GM23338 (cell line): ENCODE data around the gene YWHAQ. TPM values are rescaled to one million over a fixed set of nuclear protein-coding genes. Genes with fewer than 3 reads are reported as not detected.

Source experiments
- ATAC-seq: fragments of 200-7000 bp; cut with Tn5 transposase; 3 replicates; pipeline ENCODE4 v1.9.1; 2020
- DNase-seq: peaks from one replicate; pipeline ENCODE4 v3.0.0-alpha.2; 2015; ENCODE audit warnings: low spot score
- H2AFZ ChIP-seq: fragments of 200-600 bp; sonication (generic); 2 replicates; pipeline ENCODE4 v1.8.0; 2016; ENCODE audit warnings: antibody characterized with exemption, mild to moderate bottlenecking, moderate library complexity
- H3F3A ChIP-seq: fragments of 200-600 bp; sonication (generic); replicated peaks from 2 replicates; pipeline ENCODE4 v1.8.0; 2017; ENCODE audit warnings: antibody characterized with exemption, mixed run types, low read depth
- H3K27ac ChIP-seq: fragments of 200-600 bp; sonication (generic); 2 replicates; pipeline ENCODE4 v1.6.1; 2016; ENCODE audit warnings: low read depth
- H3K27me3 ChIP-seq: fragments of 200-600 bp; sonication (generic); 2 replicates; pipeline ENCODE4 v1.8.0; 2016; ENCODE audit warnings: mild to moderate bottlenecking, mixed run types, moderate library complexity; ENCODE audit not compliant: insufficient read depth
- H3K36me3 ChIP-seq: fragments of 200-600 bp; sonication (generic); 2 replicates; pipeline ENCODE4 v1.8.0; 2016; ENCODE audit warnings: mild to moderate bottlenecking; ENCODE audit not compliant: insufficient read depth
- H3K4me1 ChIP-seq: fragments of 200-600 bp; sonication (generic); 2 replicates; pipeline ENCODE4 v1.8.0; 2016; ENCODE audit warnings: mild to moderate bottlenecking, moderate library complexity; ENCODE audit not compliant: insufficient read depth
- H3K4me2 ChIP-seq: fragments of 200-600 bp; sonication (generic); 2 replicates; pipeline ENCODE4 v1.7.1; 2017; ENCODE audit warnings: mixed run types
- H3K4me3 ChIP-seq: fragments of 200-600 bp; sonication (generic); 2 replicates; pipeline ENCODE4 v1.6.1; 2016; ENCODE audit warnings: mixed run types
- H3K79me2 ChIP-seq: fragments of 200-600 bp; sonication (generic); replicated peaks from 2 replicates; pipeline ENCODE4 v1.8.0; 2017; ENCODE audit warnings: mild to moderate bottlenecking; ENCODE audit not compliant: insufficient read depth
- H3K9me2 ChIP-seq: fragments of 200-600 bp; sonication (generic); 2 replicates; pipeline ENCODE4 v1.8.0; 2017; ENCODE audit not compliant: insufficient read depth
- H4K20me1 ChIP-seq: fragments of 200-600 bp; sonication (generic); replicated peaks from 2 replicates; pipeline ENCODE4 v1.8.0; 2017; ENCODE audit warnings: mild to moderate bottlenecking; ENCODE audit not compliant: insufficient read depth
- H3K27ac Mint-ChIP-seq: 2 replicates; pipeline ENCODE4 v1.8.0; 2020; ENCODE audit warnings: inconsistent platforms, mild to moderate bottlenecking, moderate library complexity, mixed read lengths
- H3K27me3 Mint-ChIP-seq: 3 replicates; pipeline ENCODE4 v1.8.0; 2022; ENCODE audit warnings: low read depth, mild to moderate bottlenecking, moderate library complexity, mixed read lengths, inconsistent platforms; ENCODE audit not compliant: insufficient read depth, poor library complexity
- H3K36me3 Mint-ChIP-seq: 3 replicates; pipeline ENCODE4 v1.8.0; 2021; ENCODE audit warnings: low read depth, mild to moderate bottlenecking, inconsistent platforms, moderate library complexity, mixed read lengths
- H3K4me1 Mint-ChIP-seq: 3 replicates; pipeline ENCODE4 v1.8.0; 2020; ENCODE audit warnings: mild to moderate bottlenecking, inconsistent platforms, mixed read lengths
- H3K4me3 Mint-ChIP-seq: 3 replicates; pipeline ENCODE4 v1.8.0; 2021; ENCODE audit warnings: moderate library complexity, mild to moderate bottlenecking, inconsistent platforms, mixed read lengths
- H3K9me3 Mint-ChIP-seq: 3 replicates; pipeline ENCODE4 v1.8.0; 2020; ENCODE audit warnings: moderate library complexity, mild to moderate bottlenecking, inconsistent platforms, mixed read lengths
- CREB1 ChIP-seq: fragments of 250-450 bp; sonication (Bioruptor Pico); IDR thresholded peaks from 2 replicates; pipeline ENCODE4 v1.5.0; 2020; ENCODE audit warnings: low read depth, mild to moderate bottlenecking, moderate library complexity
- ETS1 ChIP-seq: IDR thresholded peaks from 2 replicates; pipeline ENCODE4 v1.6.1; 2016; ENCODE audit warnings: antibody characterized with exemption
- ZNF114 ChIP-seq: fragments of 250-450 bp; sonication (Bioruptor Pico); IDR thresholded peaks from 2 replicates; pipeline ENCODE4 v1.5.0; 2020; ENCODE audit warnings: mild to moderate bottlenecking, moderate library complexity
- ZNF462 ChIP-seq: fragments of 250-450 bp; sonication (Bioruptor Pico); IDR thresholded peaks from 2 replicates; pipeline ENCODE4 v1.5.0; 2020; ENCODE audit warnings: mild to moderate bottlenecking, moderate library complexity
- polyA plus RNA-seq: library from polyadenylated mRNA; unstranded; fragments of >200 nt; fragmentation: Nextera tagmentation; extraction: Ambion mirVana; gene quantifications from 2 replicates; pipeline ENCODE4 v1.2.1, GENCODE V29; 2016
- total RNA-seq: library from RNA; depleted of rRNA; stranded (reverse); fragments of >200 nt; shearing (Covaris generic); gene quantifications from 2 replicates; pipeline ENCODE4 v1.2.3, GENCODE V29; 2014

The YWHAQ gene
- total and polyA plus RNA-seq, 2 experiments from 2014 or later = 295 to 464 TPM

- TF ChIP-seq ZNF462 = 0 out of 2 replicates have a peak, but pooled peaks have one; percentile 11
- TF ChIP-seq ETS1 = no peak
- H3K27me3 Mint-ChIP-seq = peaks cover 14% of the 10 kb centered on the region
- Histone ChIP-seq H4K20me1 (no peaks in the 10 kb centered on the region), H3F3A (no peaks in the 10 kb centered on the region), H3K27ac (no peak overlapping the region), H3K4me1 (no peaks in the 10 kb centered on the region), H3K27me3 (no peaks in the 10 kb centered on the region), H3K9me2 (peaks cover 4% of the 10 kb centered on the region; the same call in 1 of the 2 replicates), H3K4me2 (no peak overlapping the region), H2AFZ (peak overlapping the region; percentile 63; the same call in 1 of the 2 replicates), H3K36me3 (no peaks in the 10 kb centered on the region), H3K79me2 (no peaks in the 10 kb centered on the region), H3K4me3 (no peak overlapping the region)
- DNase-seq (no peak), ATAC-seq (peak; percentile 45)
- no peaks in the 10 kb centered on the region; the same call in 2 of the 3 replicates for H3K4me1 Mint-ChIP-seq
- no peak overlapping the region for H3K4me3 Mint-ChIP-seq
- H3K36me3 Mint-ChIP-seq = no peaks in the 10 kb centered on the region; the same call in 2 of the 3 replicates
- H3K9me3 Mint-ChIP-seq = no peaks in the 10 kb centered on the region
- H3K27ac Mint-ChIP-seq = no peak overlapping the region
These were observed 26.9 kb upstream of the YWHAQ start for GRCh38 chr2:9657731-9658130.

- no peak overlapping the region for H3K27ac ChIP-seq
- H3K27me3 Mint-ChIP-seq = peaks cover 14% of the 10 kb centered on the region
- TF ChIP-seq ZNF114 (CRISPR knock-in tag) (no peak), CREB1 (CRISPR knock-in tag) (no peak)
- ATAC-seq = no peak
- H3K9me3 Mint-ChIP-seq = no peaks in the 10 kb centered on the region
- no peak overlapping the region for H3K4me3 Mint-ChIP-seq
- H3K9me2 ChIP-seq = peaks cover 4% of the 10 kb centered on the region; the same call in 1 of the 2 replicates
- no peak overlapping the region for H3K27ac Mint-ChIP-seq
- no peaks in the 10 kb centered on the region; the same call in 2 of the 3 replicates for H3K4me1 Mint-ChIP-seq
- no peaks in the 10 kb centered on the region for H3K27me3 ChIP-seq
- H3F3A ChIP-seq = no peaks in the 10 kb centered on the region
- H3K4me3 ChIP-seq = no peak overlapping the region
- H2AFZ ChIP-seq = peak overlapping the region; percentile 63
- no peaks in the 10 kb centered on the region for H3K79me2 ChIP-seq
- H3K36me3 ChIP-seq = no peaks in the 10 kb centered on the region
- H3K4me2 ChIP-seq = no peak overlapping the region
- H4K20me1 ChIP-seq = no peaks in the 10 kb centered on the region
- no peaks in the 10 kb centered on the region for H3K4me1 ChIP-seq
- H3K36me3 Mint-ChIP-seq = no peaks in the 10 kb centered on the region; the same call in 2 of the 3 replicates
- DNase-seq = no peak
These were observed 26.3 kb upstream of the YWHAQ start for GRCh38 chr2:9657083-9657482.
